ENCODE results near the gene GFY.
"Not testable (repeated sequence)": the region's sequence is repeated elsewhere in the genome, so short reads cannot be mapped to it uniquely, and the experiment has no call there.

The GFY gene

DNA sequence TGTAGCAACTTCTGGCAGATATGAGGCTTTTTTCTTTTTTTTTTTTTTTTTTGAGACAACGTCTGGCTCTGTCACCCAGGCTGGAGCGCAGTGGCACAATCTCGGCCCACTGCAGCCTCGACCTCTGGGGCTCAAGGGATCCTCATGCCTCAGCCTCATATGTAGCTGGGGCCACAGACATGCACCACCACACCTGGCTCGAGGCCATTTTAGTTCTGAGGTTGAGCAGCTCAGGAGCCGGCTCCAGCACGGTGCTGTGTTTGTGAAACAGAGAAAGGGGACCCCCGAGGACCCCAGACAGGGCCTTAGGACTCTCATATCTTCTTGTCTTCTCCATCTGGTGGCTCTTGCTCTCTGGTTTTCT, 45.4 kb downstream of the GFY start:
- Histone ChIP-seq H3K4me1 (ENCODE audit: control insufficient read depth in 1 of 2, insufficient read depth in 2 of 2, low read length in 2 of 2) (no peaks in the 10 kb centered on the region), H2AFZ (ENCODE audit: insufficient read depth, low read length, poor library complexity) (no peak overlapping the region), H2BK5ac (ENCODE audit: low read depth, low read length, poor library complexity) (no peak overlapping the region), H2AK5ac (ENCODE audit: low read length) (no peak overlapping the region), H3K4me3 (ENCODE audit: low read depth, low read length) (no peak overlapping the region), H3K27ac (ENCODE audit: low read depth, low read length) (no peak overlapping the region), H3K36me3 (ENCODE audit: control insufficient read depth in 1 of 2, insufficient read depth in 2 of 2, low read length in 2 of 2) (peaks cover 24 to 31% of the 10 kb centered on the region in 2 experiments), H4K12ac (ENCODE audit: low read depth, low read length) (no peak overlapping the region), H2BK12ac (ENCODE audit: low read length) (no peak overlapping the region), H3K14ac (ENCODE audit: low read length) (no peak overlapping the region), H4K8ac (ENCODE audit: low read depth, low read length) (no peak overlapping the region), H3K79me2 (ENCODE audit: control insufficient read depth, insufficient read depth, low read length, poor library complexity) (no peaks in the 10 kb centered on the region), H3K4ac (ENCODE audit: low read depth, low read length) (no peak overlapping the region), H3K9ac (ENCODE audit: low read length) (no peak overlapping the region), H3K18ac (ENCODE audit: low read length) (no peak overlapping the region), H3K4me2 (ENCODE audit: low read length) (no peak overlapping the region), H2BK120ac (ENCODE audit: insufficient read depth, low read length, poor library complexity) (no peak overlapping the region), H3K27me3 (ENCODE audit: insufficient read depth, low read length) (no peaks in the 10 kb centered on the region), H3K9me3 (ENCODE audit: insufficient read depth, low read depth, low read length) (no peaks in the 10 kb centered on the region), H3K79me1 (ENCODE audit: low read length) (no peaks in the 10 kb centered on the region), H3K23ac (ENCODE audit: low read length) (no peak overlapping the region), H4K91ac (ENCODE audit: low read depth, low read length) (no peak overlapping the region)
- DNase-seq = no peak
- WGBS (ENCODE audit: extremely low coverage, insufficient coverage, insufficient read length) = no CpG with 5 or more reads among the region's 8 CpGs

DNA sequence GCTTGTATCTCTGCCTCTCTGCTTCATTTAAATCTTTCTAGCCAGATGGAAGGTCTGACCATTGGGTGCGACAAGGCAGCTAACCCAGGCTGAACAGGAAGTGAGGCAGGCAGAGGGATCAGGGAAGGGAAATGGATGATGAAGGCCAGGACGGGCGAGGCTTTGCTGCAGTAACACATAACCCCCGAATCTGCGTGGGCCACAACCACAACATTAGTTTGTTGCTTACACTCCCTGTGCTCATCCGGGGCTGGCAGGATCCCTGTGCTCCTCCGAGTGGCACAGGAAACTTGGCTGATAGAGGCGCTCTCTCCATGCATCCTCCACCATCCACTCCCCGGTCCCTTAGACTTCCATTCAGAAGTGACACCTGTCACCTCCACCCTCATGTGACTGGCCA, 47.7 kb downstream of the GFY start:
- Histone ChIP-seq H3K23ac (ENCODE audit: low read length) (no peak overlapping the region), H3K36me3 (ENCODE audit: control insufficient read depth in 1 of 2, insufficient read depth in 2 of 2, low read length in 2 of 2) (peaks cover 15% of the 10 kb centered on the region in 2 experiments), H2BK12ac (ENCODE audit: low read length) (no peak overlapping the region), H4K8ac (ENCODE audit: low read depth, low read length) (no peak overlapping the region), H3K27me3 (ENCODE audit: insufficient read depth, low read length) (no peaks in the 10 kb centered on the region), H4K91ac (ENCODE audit: low read depth, low read length) (no peak overlapping the region), H3K79me2 (ENCODE audit: control insufficient read depth, insufficient read depth, low read length, poor library complexity) (no peaks in the 10 kb centered on the region), H3K4ac (ENCODE audit: low read depth, low read length) (no peak overlapping the region), H2BK120ac (ENCODE audit: insufficient read depth, low read length, poor library complexity) (no peak overlapping the region), H3K4me2 (ENCODE audit: low read length) (no peak overlapping the region), H3K14ac (ENCODE audit: low read length) (no peak overlapping the region), H3K4me1 (ENCODE audit: control insufficient read depth in 1 of 2, insufficient read depth in 2 of 2, low read length in 2 of 2) (no peaks in the 10 kb centered on the region), H4K12ac (ENCODE audit: low read depth, low read length) (no peak overlapping the region), H3K4me3 (ENCODE audit: low read depth, low read length) (no peak overlapping the region), H3K9me3 (ENCODE audit: insufficient read depth, low read depth, low read length) (no peaks in the 10 kb centered on the region), H3K18ac (ENCODE audit: low read length) (no peak overlapping the region), H2AFZ (ENCODE audit: insufficient read depth, low read length, poor library complexity) (no peak overlapping the region), H3K79me1 (ENCODE audit: low read length) (no peaks in the 10 kb centered on the region), H3K9ac (ENCODE audit: low read length) (no peak overlapping the region), H2AK5ac (ENCODE audit: low read length) (no peak overlapping the region), H3K27ac (ENCODE audit: low read depth, low read length) (no peak overlapping the region), H2BK5ac (ENCODE audit: low read depth, low read length, poor library complexity) (no peak overlapping the region)
- no CpG with 5 or more reads among the region's 9 CpGs for WGBS (ENCODE audit: extremely low coverage, insufficient coverage, insufficient read length)
- DNase-seq = no peak

DNA sequence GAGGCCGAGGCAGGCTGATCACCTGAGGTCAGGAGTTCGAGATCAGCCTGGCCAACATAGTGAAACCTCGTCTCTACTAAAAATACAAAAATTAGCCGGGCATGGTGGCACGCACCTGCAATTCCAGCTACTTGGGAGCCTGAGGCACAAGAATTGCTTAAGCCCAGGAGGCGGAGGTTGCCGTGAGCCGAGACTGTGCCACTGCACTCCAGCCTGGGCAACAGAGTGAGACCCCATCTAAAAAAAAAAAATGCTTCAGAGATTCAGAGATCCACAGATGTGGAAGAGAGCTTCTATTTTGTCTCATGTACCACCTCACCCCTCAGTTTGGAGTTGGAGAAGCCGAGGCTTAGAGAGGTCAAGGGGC, 48.3 kb downstream of the GFY start:
- peaks cover 15% of the 10 kb centered on the region in 2 experiments for H3K36me3 ChIP-seq (ENCODE audit: control insufficient read depth in 1 of 2, insufficient read depth in 2 of 2, low read length in 2 of 2)
- H3K9ac ChIP-seq (ENCODE audit: low read length); H2BK12ac ChIP-seq (ENCODE audit: low read length); H2BK120ac ChIP-seq (ENCODE audit: insufficient read depth, low read length, poor library complexity); DNase-seq; H3K18ac ChIP-seq (ENCODE audit: low read length); H3K27me3 ChIP-seq (ENCODE audit: insufficient read depth, low read length); H2AFZ ChIP-seq (ENCODE audit: insufficient read depth, low read length, poor library complexity); H4K91ac ChIP-seq (ENCODE audit: low read depth, low read length); H3K4me1 ChIP-seq (ENCODE audit: control insufficient read depth in 1 of 2, insufficient read depth in 2 of 2, low read length in 2 of 2); H3K9me3 ChIP-seq (ENCODE audit: insufficient read depth, low read depth, low read length); H4K12ac ChIP-seq (ENCODE audit: low read depth, low read length); H3K23ac ChIP-seq (ENCODE audit: low read length); H3K79me2 ChIP-seq (ENCODE audit: control insufficient read depth, insufficient read depth, low read length, poor library complexity); H3K4me3 ChIP-seq (ENCODE audit: low read depth, low read length); H2AK5ac ChIP-seq (ENCODE audit: low read length); H2BK5ac ChIP-seq (ENCODE audit: low read depth, low read length, poor library complexity); H3K4ac ChIP-seq (ENCODE audit: low read depth, low read length); H3K27ac ChIP-seq (ENCODE audit: low read depth, low read length); H3K4me2 ChIP-seq (ENCODE audit: low read length); H3K14ac ChIP-seq (ENCODE audit: low read length); H3K79me1 ChIP-seq (ENCODE audit: low read length); H4K8ac ChIP-seq (ENCODE audit: low read depth, low read length): not testable (repeated sequence)
- WGBS (ENCODE audit: extremely low coverage, insufficient coverage, insufficient read length) = no CpG with 5 or more reads among the region's 9 CpGs

DNA sequence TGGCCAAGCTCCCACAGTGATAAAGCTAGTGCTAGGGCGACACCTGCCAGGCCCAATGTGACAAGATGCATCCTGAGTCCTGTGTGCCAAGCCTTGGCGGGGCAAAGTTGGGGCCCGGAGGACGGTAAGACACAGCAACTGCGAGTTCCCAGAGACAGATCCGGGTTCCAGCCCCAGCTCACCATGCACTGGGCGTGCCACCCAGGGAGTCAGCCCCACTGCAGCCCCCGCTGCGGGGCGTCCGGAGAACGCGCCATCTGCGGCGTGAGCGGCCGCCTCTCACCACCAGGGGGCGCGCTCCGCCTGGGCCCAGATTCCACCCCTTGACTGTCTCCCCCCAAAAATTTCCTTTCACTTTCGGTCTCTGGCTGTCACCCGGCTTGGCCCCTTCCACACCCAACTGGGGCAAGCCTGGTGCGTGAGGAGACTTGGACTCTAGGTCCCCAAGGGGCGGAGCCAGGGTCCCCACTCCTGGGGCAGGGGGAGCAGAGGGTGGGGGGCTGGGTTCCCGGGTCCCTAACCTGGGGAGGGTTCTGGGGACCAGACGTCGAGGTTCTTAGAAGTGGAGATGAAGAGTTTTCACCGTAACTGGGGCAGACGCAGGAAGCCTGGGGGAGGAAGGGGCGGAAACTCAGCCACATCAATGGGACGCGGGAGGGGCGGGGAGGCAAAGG, 48.8 kb downstream of the GFY start, which contains the start of gene FLT3LG:
Gene FLT3LG, plus strand, starts transcription at position 348 of the 674 bp plus-strand sequence. CDS start 425 bp downstream, outside the sequence.
- Histone ChIP-seq H4K91ac (ENCODE audit: low read depth, low read length) (no peak within 1 kb of the TSS), H3K18ac (ENCODE audit: low read length) (no peak within 1 kb of the TSS), H3K27me3 (ENCODE audit: insufficient read depth, low read length) (no peaks in the 10 kb centered on the region), H3K9ac (ENCODE audit: low read length) (no peak within 1 kb of the TSS), H2BK12ac (ENCODE audit: low read length) (no peak within 1 kb of the TSS), H2AFZ (ENCODE audit: insufficient read depth, low read length, poor library complexity) (no peak within 1 kb of the TSS), H3K4me1 (ENCODE audit: control insufficient read depth in 1 of 2, insufficient read depth in 2 of 2, low read length in 2 of 2) (no peaks in the 10 kb centered on the region), H4K12ac (ENCODE audit: low read depth, low read length) (no peak within 1 kb of the TSS), H3K79me2 (ENCODE audit: control insufficient read depth, insufficient read depth, low read length, poor library complexity) (no peaks in the 10 kb centered on the region), H3K4me2 (ENCODE audit: low read length) (no peak within 1 kb of the TSS), H3K14ac (ENCODE audit: low read length) (no peak within 1 kb of the TSS), H3K4me3 (ENCODE audit: low read depth, low read length) (no peak within 1 kb of the TSS), H2BK5ac (ENCODE audit: low read depth, low read length, poor library complexity) (no peak within 1 kb of the TSS), H2BK120ac (ENCODE audit: insufficient read depth, low read length, poor library complexity) (no peak within 1 kb of the TSS), H3K4ac (ENCODE audit: low read depth, low read length) (no peak within 1 kb of the TSS), H3K23ac (ENCODE audit: low read length) (no peak within 1 kb of the TSS), H3K36me3 (ENCODE audit: control insufficient read depth in 1 of 2, insufficient read depth in 2 of 2, low read length in 2 of 2) (peaks cover 12% of the 10 kb centered on the region in 2 experiments), H3K27ac (ENCODE audit: low read depth, low read length) (no peak within 1 kb of the TSS), H3K9me3 (ENCODE audit: insufficient read depth, low read depth, low read length) (no peaks in the 10 kb centered on the region), H2AK5ac (ENCODE audit: low read length) (no peak within 1 kb of the TSS), H3K79me1 (ENCODE audit: low read length) (no peaks in the 10 kb centered on the region), H4K8ac (ENCODE audit: low read depth, low read length) (no peak within 1 kb of the TSS)
- no CpG with 5 or more reads among the region's 33 CpGs for WGBS (ENCODE audit: extremely low coverage, insufficient coverage, insufficient read length)
- DNase-seq = peak; percentile 28 to 57

All from trophoblast cell (in vitro differentiated cells and primary cell).